Neuron (in vitro differentiated cells): ENCODE results near the gene GYS2.
"Not testable (repeated sequence)": the region's sequence is repeated elsewhere in the genome, so short reads cannot be mapped to it uniquely, and the experiment has no call there.

Source experiments
- H2AFZ ChIP-seq: one replicate; pipeline ENCODE4 v1.6.1; 2013; ENCODE audit warnings: low read depth, mild to moderate bottlenecking, inconsistent platforms, low read length, moderate library complexity
- H3K27me3 ChIP-seq: one replicate; pipeline ENCODE4 v1.6.1; 2013; ENCODE audit warnings: low read length; ENCODE audit not compliant: insufficient read depth
- H3K36me3 ChIP-seq: one replicate; pipeline ENCODE4 v1.6.1; 2013; ENCODE audit warnings: low read length; ENCODE audit not compliant: insufficient read depth
- H3K4me1 ChIP-seq: one replicate; pipeline ENCODE4 v1.6.1; 2013; ENCODE audit warnings: low read length; ENCODE audit not compliant: insufficient read depth
- H3K4me3 ChIP-seq: 2 replicates; pipeline ENCODE4 v1.5.1; 2013; ENCODE audit warnings: mild to moderate bottlenecking, low read length, moderate library complexity
- H3K9me3 ChIP-seq: one replicate; pipeline ENCODE4 v1.6.1; 2013; ENCODE audit warnings: low read length

The GYS2 gene

DNA sequence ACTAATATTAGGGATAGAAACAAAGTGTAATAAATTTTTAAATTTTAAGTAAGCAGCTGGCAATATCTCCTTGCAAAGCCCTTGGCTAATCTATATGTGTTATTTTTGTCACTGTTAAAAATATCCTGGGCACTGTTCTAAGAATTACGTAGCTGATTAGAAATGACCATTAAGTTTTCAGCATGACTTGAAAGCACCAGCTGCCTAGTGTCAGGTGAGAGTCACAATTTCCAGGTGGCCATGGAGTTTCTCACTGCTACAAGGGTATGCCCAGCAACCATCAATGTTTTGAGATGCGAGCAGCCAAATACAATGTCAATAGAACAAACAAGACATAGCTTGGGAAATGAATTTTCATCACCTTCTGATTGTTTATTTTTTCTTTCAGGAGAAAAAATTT, 23.3 kb upstream of the GYS2 start:
- Histone ChIP-seq H3K9me3 (no peaks in the 10 kb centered on the region), H3K4me3 (no peak overlapping the region), H3K36me3 (no peaks in the 10 kb centered on the region), H3K27me3 (no peaks in the 10 kb centered on the region), H3K4me1 (no peaks in the 10 kb centered on the region), H2AFZ (no peak overlapping the region)

DNA sequence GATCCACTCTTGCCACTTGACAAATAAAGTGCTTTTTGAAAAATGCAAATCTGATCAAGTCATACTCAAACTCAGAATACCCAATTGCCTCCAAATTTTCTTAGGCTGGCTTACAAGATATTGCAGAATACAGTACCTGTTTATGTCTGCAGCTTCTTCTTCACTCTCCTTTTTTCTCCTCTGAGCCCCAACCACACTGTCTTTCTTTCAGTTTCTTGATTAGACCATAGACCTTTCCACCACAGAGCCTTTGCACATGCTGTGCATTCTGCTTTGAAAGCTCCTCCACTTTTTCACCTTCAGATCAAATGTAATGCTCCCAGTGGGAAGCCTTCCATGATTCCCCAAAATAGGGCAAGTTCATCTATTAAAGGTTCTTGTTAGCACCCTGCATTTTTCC, 13.9 kb upstream of the GYS2 start:
- H3K4me3 ChIP-seq: no peak overlapping the region
- H3K36me3 ChIP-seq: no peaks in the 10 kb centered on the region
- H2AFZ ChIP-seq: no peak overlapping the region
- no peaks in the 10 kb centered on the region for H3K4me1 ChIP-seq
- H3K9me3 ChIP-seq: no peaks in the 10 kb centered on the region
- no peaks in the 10 kb centered on the region for H3K27me3 ChIP-seq

DNA sequence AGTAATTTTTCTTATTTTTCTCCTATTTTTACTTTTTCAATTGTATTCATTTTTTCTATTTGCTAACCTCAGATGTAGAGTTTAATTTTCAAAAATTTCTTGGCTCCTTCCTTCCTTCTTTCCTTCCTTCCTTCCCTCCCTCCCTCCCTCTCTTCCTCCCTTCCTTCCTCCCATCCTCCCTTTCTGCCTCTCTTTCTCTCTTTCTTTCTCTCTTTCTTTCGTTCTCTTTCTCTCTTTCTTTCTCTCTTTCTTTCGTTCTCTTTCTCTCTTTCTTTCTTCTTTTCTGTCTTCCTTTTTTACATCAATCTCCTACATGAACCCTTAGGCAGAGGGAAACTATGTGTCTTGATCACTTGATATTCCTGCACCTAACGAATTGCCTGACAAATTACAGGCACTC, 12.4 kb upstream of the GYS2 start:
- H3K4me3 ChIP-seq: no peak overlapping the region
- no peak overlapping the region for H2AFZ ChIP-seq

DNA sequence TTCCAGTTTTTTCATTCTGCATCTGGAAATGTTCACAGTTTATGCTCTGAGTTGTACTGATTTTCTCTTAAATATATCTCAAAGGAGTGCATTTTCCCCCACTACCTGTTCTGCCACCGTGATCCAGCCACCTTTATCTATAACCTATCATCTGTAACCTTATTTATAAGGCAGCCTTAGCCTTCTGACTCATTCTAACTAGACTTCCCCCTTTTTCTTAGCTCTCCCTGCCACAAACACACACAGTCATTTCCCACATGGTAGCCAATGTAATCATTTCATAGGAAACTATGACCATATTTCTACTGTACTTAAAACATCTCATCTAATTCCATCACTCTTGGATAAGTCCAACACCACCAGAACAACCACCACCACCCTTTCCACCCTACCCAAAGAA, 10.8 kb upstream of the GYS2 start:
- Histone ChIP-seq H3K27me3 (no peaks in the 10 kb centered on the region), H3K36me3 (no peaks in the 10 kb centered on the region), H3K4me3 (no peak overlapping the region), H3K9me3 (no peaks in the 10 kb centered on the region), H2AFZ (no peak overlapping the region), H3K4me1 (no peaks in the 10 kb centered on the region)

More for the DNA sequence above, 12.4 kb upstream of the GYS2 start:
- H3K27me3 ChIP-seq: no peaks in the 10 kb centered on the region
- H3K36me3 ChIP-seq: no peaks in the 10 kb centered on the region
- H3K9me3 ChIP-seq: no peaks in the 10 kb centered on the region
- H3K4me1 ChIP-seq: no peaks in the 10 kb centered on the region

- H3K9me3 ChIP-seq: no peaks in the 10 kb centered on the region
- no peaks in the 10 kb centered on the region for H3K36me3 ChIP-seq
- H3K4me3 ChIP-seq: no peak overlapping the region
- H3K4me1 ChIP-seq: no peaks in the 10 kb centered on the region
- H3K27me3 ChIP-seq: no peaks in the 10 kb centered on the region
- H2AFZ ChIP-seq: no peak overlapping the region
These were observed 9.9 kb upstream of the GYS2 start for GRCh38 chr12:21614506-21614905.

- Histone ChIP-seq H3K36me3 (no peaks in the 10 kb centered on the region), H3K27me3 (no peaks in the 10 kb centered on the region), H2AFZ (no peak overlapping the region), H3K4me3 (no peak overlapping the region), H3K4me1 (no peaks in the 10 kb centered on the region), H3K9me3 (no peaks in the 10 kb centered on the region)
These were observed 9.3 kb upstream of the GYS2 start for GRCh38 chr12:21613931-21614330.

DNA sequence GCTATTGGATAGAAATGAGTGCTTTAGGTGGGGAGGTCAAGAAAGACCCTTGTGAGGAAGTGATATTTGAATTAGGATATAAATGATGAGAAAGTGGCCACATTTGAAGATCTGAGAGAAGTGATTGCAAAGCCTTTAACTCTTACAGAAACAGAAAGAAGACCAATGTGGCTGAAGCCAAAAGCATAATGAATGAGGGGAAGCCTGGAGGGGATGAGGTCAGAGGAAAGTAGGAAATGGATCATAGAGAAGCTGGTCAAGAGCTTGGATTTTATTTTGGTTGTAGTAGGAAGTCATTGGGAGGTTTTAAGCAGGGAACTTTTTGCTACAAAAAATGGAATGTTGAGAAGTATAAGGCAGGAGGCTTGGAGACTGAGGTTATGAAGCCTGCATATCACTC, 3.5 kb upstream of the GYS2 start:
- Histone ChIP-seq H3K4me1 (no peaks in the 10 kb centered on the region), H2AFZ (no peak overlapping the region), H3K9me3 (no peaks in the 10 kb centered on the region), H3K36me3 (no peaks in the 10 kb centered on the region), H3K4me3 (no peak overlapping the region), H3K27me3 (no peaks in the 10 kb centered on the region)

DNA sequence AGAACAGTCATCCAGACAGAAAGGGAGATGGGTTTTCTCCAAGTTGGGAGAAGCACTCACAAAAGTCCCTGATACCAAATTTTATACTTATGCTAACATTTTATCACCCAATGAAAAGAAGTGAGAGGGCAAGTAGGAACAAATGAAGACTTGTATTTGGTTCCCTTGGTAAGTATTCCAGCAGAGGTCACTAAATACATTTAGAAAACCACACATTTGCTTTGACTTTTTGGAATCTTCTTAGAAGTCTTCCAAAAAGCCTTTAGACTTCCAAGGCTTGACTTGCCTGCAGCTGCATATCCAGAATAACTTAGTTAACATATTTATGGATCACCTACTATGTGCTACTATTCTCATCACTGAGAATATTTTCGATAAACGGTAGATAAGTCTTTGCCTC, 3.1 kb upstream of the GYS2 start:
- Histone ChIP-seq H3K4me3 (no peak overlapping the region), H3K4me1 (no peaks in the 10 kb centered on the region), H3K27me3 (no peaks in the 10 kb centered on the region), H3K9me3 (no peaks in the 10 kb centered on the region), H3K36me3 (no peaks in the 10 kb centered on the region), H2AFZ (no peak overlapping the region)

- Histone ChIP-seq H2AFZ (no peak overlapping the region), H3K9me3 (no peaks in the 10 kb centered on the region), H3K36me3 (no peaks in the 10 kb centered on the region), H3K27me3 (no peaks in the 10 kb centered on the region), H3K4me1 (no peaks in the 10 kb centered on the region), H3K4me3 (no peak overlapping the region)
These were observed 1.5 kb upstream of the GYS2 start for GRCh38 chr12:21606175-21606574.

- Histone ChIP-seq H3K4me1 (no peaks in the 10 kb centered on the region), H3K4me3 (no peak overlapping the region), H3K9me3 (no peaks in the 10 kb centered on the region), H3K27me3 (no peaks in the 10 kb centered on the region), H2AFZ (no peak overlapping the region), H3K36me3 (no peaks in the 10 kb centered on the region)
These were observed 1.9 kb downstream of the GYS2 start for GRCh38 chr12:21602774-21603173.

GRCh38 chr12:21600196-21600595, 4.5 kb downstream of the GYS2 start:
- H3K27me3 ChIP-seq: no peaks in the 10 kb centered on the region
- no peak overlapping the region for H2AFZ ChIP-seq
- H3K9me3 ChIP-seq: no peaks in the 10 kb centered on the region
- H3K4me3 ChIP-seq: no peak overlapping the region
- no peaks in the 10 kb centered on the region for H3K4me1 ChIP-seq
- H3K36me3 ChIP-seq: no peaks in the 10 kb centered on the region

GRCh38 chr12:21599143-21599999, 5.3 kb downstream of the GYS2 start:
- H3K4me1 ChIP-seq: no peaks in the 10 kb centered on the region
- no peaks in the 10 kb centered on the region for H3K9me3 ChIP-seq
- no peaks in the 10 kb centered on the region for H3K36me3 ChIP-seq
- no peaks in the 10 kb centered on the region for H3K27me3 ChIP-seq
- H2AFZ ChIP-seq: no peak overlapping the region
- H3K4me3 ChIP-seq: no peak overlapping the region

GRCh38 chr12:21598651-21599050, 6.0 kb downstream of the GYS2 start:
- Histone ChIP-seq H2AFZ (no peak overlapping the region), H3K4me3 (no peak overlapping the region), H3K36me3 (no peaks in the 10 kb centered on the region), H3K9me3 (no peaks in the 10 kb centered on the region), H3K27me3 (no peaks in the 10 kb centered on the region), H3K4me1 (no peaks in the 10 kb centered on the region)

DNA sequence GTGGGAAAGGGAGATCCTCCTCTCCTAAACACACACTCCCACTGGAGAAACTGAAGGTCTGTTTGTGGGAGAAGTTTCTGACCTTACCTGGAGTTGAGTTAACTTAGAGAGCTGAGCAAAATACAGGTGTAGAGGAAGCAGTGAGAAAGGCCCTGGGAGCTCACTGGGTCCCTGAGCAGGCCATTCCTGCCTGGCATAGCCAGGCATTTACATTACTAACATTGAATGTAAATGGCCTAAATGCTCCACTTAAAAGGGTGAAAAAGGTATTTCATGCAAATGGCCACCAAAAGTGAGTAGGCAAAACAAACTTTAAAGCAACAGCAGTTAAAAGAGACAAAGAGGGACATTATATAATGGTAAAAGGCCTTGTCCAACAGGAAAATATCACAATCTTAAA, 9.3 kb downstream of the GYS2 start:
- H2AFZ ChIP-seq, H3K36me3 ChIP-seq, H3K4me3 ChIP-seq, H3K4me1 ChIP-seq, H3K9me3 ChIP-seq, H3K27me3 ChIP-seq: not testable (repeated sequence)
